K562 (cell line): ENCODE results near the gene RHOBTB3. TPM values are rescaled to one million over a fixed set of nuclear protein-coding genes. Genes with fewer than 3 reads are reported as not detected.

ENCODE experiments used
- C11orf30 ChIP-seq: fragments of 450-650 bp; IDR thresholded peaks from 2 replicates; pipeline ENCODE4 v1.6.1; 2016; ENCODE audit warnings: low read depth, mild to moderate bottlenecking
- CREM ChIP-seq: IDR thresholded peaks from 2 replicates; pipeline ENCODE4 v1.6.1; 2014; ENCODE audit warnings: antibody characterized with exemption, low read depth
- FOXA1 ChIP-seq: fragments of 450-650 bp; IDR thresholded peaks from 2 replicates; pipeline ENCODE4 v1.6.1; 2016; ENCODE audit warnings: mild to moderate bottlenecking, borderline replicate concordance
- GATAD2B ChIP-seq: fragments of 450-650 bp; IDR thresholded peaks from 2 replicates; pipeline ENCODE4 v1.6.1; 2017; ENCODE audit warnings: mild to moderate bottlenecking, borderline replicate concordance
- GTF2A2 ChIP-seq: IDR thresholded peaks from 2 replicates; pipeline ENCODE4 v1.6.1; 2016; ENCODE audit warnings: mild to moderate bottlenecking, missing genetic modification characterization, missing compliant biosample characterization
- GTF2E2 ChIP-seq: fragments of 200-800 bp; sonication (Bioruptor generic); IDR thresholded peaks from 2 replicates; pipeline ENCODE4 v1.6.1; 2016; ENCODE audit warnings: missing genetic modification characterization, missing compliant biosample characterization
- HEY1 ChIP-seq: fragments of 250-450 bp; sonication (Bioruptor Pico); IDR thresholded peaks from 2 replicates; pipeline ENCODE4 v1.5.0; 2020; ENCODE audit warnings: mild to moderate bottlenecking, moderate library complexity, borderline replicate concordance
- L3MBTL2 ChIP-seq: fragments of 450-650 bp; IDR thresholded peaks from 2 replicates; pipeline ENCODE4 v1.6.1; 2016; ENCODE audit warnings: mild to moderate bottlenecking, moderate library complexity
- LEF1 ChIP-seq: fragments of 450-650 bp; IDR thresholded peaks from 2 replicates; pipeline ENCODE4 v1.6.1; 2016; ENCODE audit warnings: mild to moderate bottlenecking
- MCM7 ChIP-seq, 2 experiments: fragments of 450-650 bp; IDR thresholded peaks; 2 replicates each; pipeline ENCODE4 v1.6.1; 2016 to 2018
- MTF1 ChIP-seq: fragments of 250-450 bp; sonication (Bioruptor Pico); IDR thresholded peaks from 2 replicates; pipeline ENCODE4 v1.9.0; 2021; ENCODE audit warnings: moderate library complexity, mild to moderate bottlenecking, inconsistent platforms, borderline replicate concordance
- NBN ChIP-seq: fragments of 450-650 bp; IDR thresholded peaks from 2 replicates; pipeline ENCODE4 v1.6.1; 2016; ENCODE audit warnings: low read depth, mild to moderate bottlenecking
- NCOR1 ChIP-seq: fragments of 450-650 bp; IDR thresholded peaks from 2 replicates; pipeline ENCODE4 v1.6.1; 2016; ENCODE audit warnings: mild to moderate bottlenecking, moderate library complexity
- NEUROD1 ChIP-seq: fragments of 150-350 bp; IDR thresholded peaks from 2 replicates; pipeline ENCODE4 v1.6.1; 2014; ENCODE audit warnings: borderline replicate concordance, low read length, low read depth; ENCODE audit not compliant: partially characterized antibody
- PRDM10 ChIP-seq: fragments of 450-650 bp; IDR thresholded peaks from 2 replicates; pipeline ENCODE4 v1.6.1; 2018; ENCODE audit not compliant: partially characterized antibody
- SP1 ChIP-seq: sonication (generic); formaldehyde crosslinking; IDR thresholded peaks from 2 replicates; pipeline ENCODE4 v1.8.1; 2022; ENCODE audit warnings: mild to moderate bottlenecking, missing genetic modification reagents
- ZBED1 ChIP-seq: IDR thresholded peaks from 2 replicates; pipeline ENCODE4 v1.6.1; 2014
- ZBTB34 ChIP-seq: fragments of 250-450 bp; sonication (Bioruptor Pico); IDR thresholded peaks from 2 replicates; pipeline ENCODE4 v1.8.0; 2021; ENCODE audit warnings: mild to moderate bottlenecking, moderate library complexity
- ZNF174 ChIP-seq: fragments of 250-450 bp; sonication (Bioruptor Pico); IDR thresholded peaks from 2 replicates; pipeline ENCODE4 v1.4.0; 2020; ENCODE audit warnings: mild to moderate bottlenecking
- ZNF184 ChIP-seq: sonication (generic); formaldehyde crosslinking; IDR thresholded peaks from 2 replicates; pipeline ENCODE4 v1.5.0; 2020; ENCODE audit warnings: missing genetic modification reagents
- ZNF75A ChIP-seq: fragments of 450-650 bp; formaldehyde crosslinking; IDR thresholded peaks from 2 replicates; pipeline ENCODE4 v1.4.0; 2020; ENCODE audit warnings: mild to moderate bottlenecking
- ZNF778 ChIP-seq: fragments of 450-650 bp; formaldehyde crosslinking; IDR thresholded peaks from 2 replicates; pipeline ENCODE4 v1.4.0; 2020; ENCODE audit warnings: mild to moderate bottlenecking, moderate library complexity
- polyA plus RNA-seq, 8 experiments: library from polyadenylated mRNA; depleted of rRNA in 4 of 8; stranded (reverse) in 5 of 8; unstranded in 3 of 8; fragments of >200 nt; fragmentation: Nextera tagmentation in 2 of 8; fragmentation: Illumina TruSeq in 1 of 8; extraction: Ambion mirVana in 2 of 8; extraction: Trizol in 1 of 8; gene quantifications; 2 replicates each; pipeline versions ENCODE4 v1.2.1 to v1.2.3, GENCODE V29; 2011 to 2014; ENCODE audit warnings: inconsistent platforms in 1 of 8, missing spikeins in 1 of 8
- total RNA-seq, 7 experiments: library from RNA; depleted of rRNA in 6 of 7; stranded (reverse); fragments of >200 nt in 6 of 7; fragmentation: Illumina TruSeq in 2 of 7; extraction: Trizol in 2 of 7; gene quantifications; 2 replicates each; pipeline versions ENCODE4 v1.2.1 to v1.2.3, GENCODE V29; 2011 to 2021; ENCODE audit warnings: low replicate concordance in 1 of 7
- TF ChIP-seq, protein P1 (sequence below): sonication (generic); formaldehyde crosslinking; IDR thresholded peaks from 2 replicates; pipeline ENCODE4 v1.8.1; 2023; ENCODE audit warnings: mild to moderate bottlenecking, missing genetic modification reagents
- TF ChIP-seq, protein P2 (sequence below): fragments of 450-650 bp; IDR thresholded peaks from 2 replicates; pipeline ENCODE4 v1.6.1; 2016; ENCODE audit warnings: mild to moderate bottlenecking

The RHOBTB3 gene
- total and polyA plus RNA-seq, 9 of the 15 experiments (the other 6 are each of a cell fraction or from before 2014, with no cell fraction given), result 39.7 to 143 (median 115) TPM

DNA sequence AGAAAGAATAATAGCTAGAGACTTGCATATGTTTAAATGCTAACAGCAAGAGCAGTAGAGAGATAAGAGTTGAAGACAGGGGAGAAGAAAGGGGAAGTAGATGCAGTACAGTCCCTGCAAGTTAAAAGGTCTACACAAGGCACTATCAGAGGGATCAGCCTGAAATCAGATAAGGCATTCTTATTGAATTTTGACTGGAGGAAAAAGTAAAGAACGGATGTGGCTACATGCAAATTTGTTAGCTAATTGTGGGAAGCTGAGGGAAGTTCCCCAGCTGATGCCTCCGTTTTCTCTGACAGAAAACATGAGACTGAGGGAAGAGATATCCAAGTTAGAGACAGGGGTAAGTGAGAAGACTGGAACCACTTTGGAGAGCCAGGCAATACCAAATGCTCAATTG, 12.9 kb upstream of the RHOBTB3 start (continued):
- TF ChIP-seq ZNF184 (CRISPR knock-in tag) (no peak), CREM (peak; percentile 50; the same call in 1 of the 2 replicates), L3MBTL2 (peak; percentile 36; the same call in 1 of the 2 replicates), C11orf30 (no peak), NEUROD1 (no peak), ZNF778 (CRISPR knock-in tag) (no peak), PRDM10 (peak; percentile 19), GATAD2B (peak; percentile 70), GTF2E2 (tag) (no peak), NCOR1 (peak; percentile 45), SP1 (CRISPR knock-in tag) (no peak; the same call in 1 of the 2 replicates), ZBTB34 (CRISPR knock-in tag) (no peak), ZNF174 (CRISPR knock-in tag) (no peak), GTF2A2 (tag) (no peak), ZBED1 (no peak), MTF1 (CRISPR knock-in tag) (no peak), MCM7 (IDR thresholded peaks at IDR 0.05) (no peak), LEF1 (peak; percentile 66; the same call in 1 of the 2 replicates), NBN (peak; percentile 90; the same call in 1 of the 2 replicates), HEY1 (no peak), FOXA1 (no peak), ZNF75A (CRISPR knock-in tag) (no peak)
- TF ChIP-seq, protein P1, sequence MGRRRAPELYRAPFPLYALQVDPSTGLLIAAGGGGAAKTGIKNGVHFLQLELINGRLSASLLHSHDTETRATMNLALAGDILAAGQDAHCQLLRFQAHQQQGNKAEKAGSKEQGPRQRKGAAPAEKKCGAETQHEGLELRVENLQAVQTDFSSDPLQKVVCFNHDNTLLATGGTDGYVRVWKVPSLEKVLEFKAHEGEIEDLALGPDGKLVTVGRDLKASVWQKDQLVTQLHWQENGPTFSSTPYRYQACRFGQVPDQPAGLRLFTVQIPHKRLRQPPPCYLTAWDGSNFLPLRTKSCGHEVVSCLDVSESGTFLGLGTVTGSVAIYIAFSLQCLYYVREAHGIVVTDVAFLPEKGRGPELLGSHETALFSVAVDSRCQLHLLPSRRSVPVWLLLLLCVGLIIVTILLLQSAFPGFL, result no peak
- TF ChIP-seq, protein P2, sequence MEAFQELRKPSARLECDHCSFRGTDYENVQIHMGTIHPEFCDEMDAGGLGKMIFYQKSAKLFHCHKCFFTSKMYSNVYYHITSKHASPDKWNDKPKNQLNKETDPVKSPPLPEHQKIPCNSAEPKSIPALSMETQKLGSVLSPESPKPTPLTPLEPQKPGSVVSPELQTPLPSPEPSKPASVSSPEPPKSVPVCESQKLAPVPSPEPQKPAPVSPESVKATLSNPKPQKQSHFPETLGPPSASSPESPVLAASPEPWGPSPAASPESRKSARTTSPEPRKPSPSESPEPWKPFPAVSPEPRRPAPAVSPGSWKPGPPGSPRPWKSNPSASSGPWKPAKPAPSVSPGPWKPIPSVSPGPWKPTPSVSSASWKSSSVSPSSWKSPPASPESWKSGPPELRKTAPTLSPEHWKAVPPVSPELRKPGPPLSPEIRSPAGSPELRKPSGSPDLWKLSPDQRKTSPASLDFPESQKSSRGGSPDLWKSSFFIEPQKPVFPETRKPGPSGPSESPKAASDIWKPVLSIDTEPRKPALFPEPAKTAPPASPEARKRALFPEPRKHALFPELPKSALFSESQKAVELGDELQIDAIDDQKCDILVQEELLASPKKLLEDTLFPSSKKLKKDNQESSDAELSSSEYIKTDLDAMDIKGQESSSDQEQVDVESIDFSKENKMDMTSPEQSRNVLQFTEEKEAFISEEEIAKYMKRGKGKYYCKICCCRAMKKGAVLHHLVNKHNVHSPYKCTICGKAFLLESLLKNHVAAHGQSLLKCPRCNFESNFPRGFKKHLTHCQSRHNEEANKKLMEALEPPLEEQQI, result peak; percentile 60; the same call in 1 of the 2 replicates
